ENCODE results near the gene ENGASE. TPM values are rescaled to one million over a fixed set of nuclear protein-coding genes. Genes with fewer than 3 reads are reported as not detected.
"Not testable (repeated sequence)": the region's sequence is repeated elsewhere in the genome, so short reads cannot be mapped to it uniquely, and the experiment has no call there.

The ENGASE gene
- total RNA-seq, 1 donor from 2014 or later = 39.4 TPM

- peak; percentile 75 for DNase-seq (ENCODE audit: low spot score)
- intact Hi-C loops (cut with DNase I) = not testable (repeated sequence)
Observed at GRCh38 chr17:79074121-79074648, 439 bp upstream of the ENGASE start.

- peak; percentile 71 for DNase-seq (ENCODE audit: low spot score)
- intact Hi-C loops (cut with DNase I) = no loop called here
Observed at GRCh38 chr17:79075446-79075750, 774 bp downstream of the ENGASE start.

- intact Hi-C loops (cut with DNase I) = no loop called here
- peak; percentile 26 for DNase-seq (ENCODE audit: low spot score)
Observed at GRCh38 chr17:79075861-79076406, 1.3 kb downstream of the ENGASE start.

GRCh38 chr17:79077587-79077986, 3.0 kb downstream of the ENGASE start:
- DNase-seq (ENCODE audit: low spot score) = no peak
- intact Hi-C loops (cut with DNase I) = no loop called here

GRCh38 chr17:79078476-79079190, 4.0 kb downstream of the ENGASE start:
- no peak for DNase-seq (ENCODE audit: low spot score)

GRCh38 chr17:79079421-79080200, 5.0 kb downstream of the ENGASE start:
- intact Hi-C loops (cut with DNase I) = no loop called here

More at GRCh38 chr17:79078476-79079190, 4.0 kb downstream of the ENGASE start:
- intact Hi-C loops (cut with DNase I) = no loop called here

GRCh38 chr17:79080349-79080748, 5.7 kb downstream of the ENGASE start:
- no peak for DNase-seq (ENCODE audit: low spot score)
- intact Hi-C loops (cut with DNase I) = no loop called here

More at GRCh38 chr17:79079421-79080200, 5.0 kb downstream of the ENGASE start:
- no peak for DNase-seq (ENCODE audit: low spot score)

- no peak for DNase-seq (ENCODE audit: low spot score)
- intact Hi-C loops (cut with DNase I) = no loop called here
Observed at GRCh38 chr17:79080761-79081290, 6.2 kb downstream of the ENGASE start.

GRCh38 chr17:79081571-79082276, 7.1 kb downstream of the ENGASE start:
- intact Hi-C loops (cut with DNase I) = loop anchor here (2.0 kb wide), 1 partner anchor 35 kb away; no protein-coding TSS in a partner anchor
- no peak for DNase-seq (ENCODE audit: low spot score)

GRCh38 chr17:79082311-79083190, 7.9 kb downstream of the ENGASE start:
- intact Hi-C loops (cut with DNase I) = loop anchor here (2.0 kb wide), 1 partner anchor 36 kb away; no protein-coding TSS in a partner anchor
- no peak for DNase-seq (ENCODE audit: low spot score)

- intact Hi-C loops (cut with DNase I) = loop anchor here (2.0 kb wide), 1 partner anchor 37 kb away; no protein-coding TSS in a partner anchor
- DNase-seq (ENCODE audit: low spot score) = no peak
Observed at GRCh38 chr17:79083191-79083971, 8.8 kb downstream of the ENGASE start.

- DNase-seq (ENCODE audit: low spot score) = no peak
- intact Hi-C loops (cut with DNase I) = no loop called here
Observed at GRCh38 chr17:79084291-79085153, 9.9 kb downstream of the ENGASE start.

- DNase-seq (ENCODE audit: low spot score) = no peak
- intact Hi-C loops (cut with DNase I) = no loop called here
Observed at GRCh38 chr17:79085154-79085920, 10.7 kb downstream of the ENGASE start.

GRCh38 chr17:79085921-79086551, 11.4 kb downstream of the ENGASE start:
- intact Hi-C loops (cut with DNase I) = loop anchor here (2.0 kb wide), 1 partner anchor 307 kb away; no protein-coding TSS in a partner anchor
- no peak for DNase-seq (ENCODE audit: low spot score)

GRCh38 chr17:79086609-79087427, 12.2 kb downstream of the ENGASE start:
- intact Hi-C loops (cut with DNase I) = loop anchor here (2.0 kb wide), 1 partner anchor 306 kb away; no protein-coding TSS in a partner anchor
- DNase-seq (ENCODE audit: low spot score) = no peak

All from cardiac septum (tissue), 1 donor.